ENCODE results near the gene OST4.

DNA sequence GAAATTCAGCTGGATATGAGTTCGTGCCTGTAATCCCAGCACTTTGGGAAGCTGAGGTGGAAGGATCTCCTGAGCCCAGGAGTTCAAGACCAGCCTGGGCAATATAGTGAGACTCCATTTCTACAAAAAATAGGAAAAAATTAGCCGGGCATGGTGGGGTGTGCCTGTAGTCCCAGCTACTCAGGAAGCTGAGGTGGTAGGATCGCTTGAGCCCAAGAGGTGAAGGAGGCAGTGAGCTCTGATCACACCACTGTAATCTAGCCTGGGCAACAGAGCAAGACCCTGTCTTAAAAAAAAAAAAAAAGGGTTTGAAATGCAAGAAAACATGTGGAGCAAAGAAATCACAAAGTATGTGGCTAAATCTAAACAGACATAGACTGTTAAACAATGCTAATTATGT lies 37.6 kb upstream of the OST4 start:
- no peak for TF ChIP-seq CTCF (IDR thresholded peaks at IDR 0.05)
- no peak for TF ChIP-seq EP300 (IDR thresholded peaks at IDR 0.05)
- no peak for TF ChIP-seq POLR2A (IDR thresholded peaks at IDR 0.05; ENCODE audit: low read depth)
- no peak for TF ChIP-seq POLR2AphosphoS5 (IDR thresholded peaks at IDR 0.05)

Data from esophagus muscularis mucosa (tissue), 4 donors.